DMS 273 treated with DMSO at 0.1 percent for 48 hours (cell line): ENCODE results near the gene RNF175.

Experiments
- DNase-seq: peaks from one replicate; lab custom pipeline; 2025; lab: John Stamatoyannopoulos, UW

The RNF175 gene

DNA sequence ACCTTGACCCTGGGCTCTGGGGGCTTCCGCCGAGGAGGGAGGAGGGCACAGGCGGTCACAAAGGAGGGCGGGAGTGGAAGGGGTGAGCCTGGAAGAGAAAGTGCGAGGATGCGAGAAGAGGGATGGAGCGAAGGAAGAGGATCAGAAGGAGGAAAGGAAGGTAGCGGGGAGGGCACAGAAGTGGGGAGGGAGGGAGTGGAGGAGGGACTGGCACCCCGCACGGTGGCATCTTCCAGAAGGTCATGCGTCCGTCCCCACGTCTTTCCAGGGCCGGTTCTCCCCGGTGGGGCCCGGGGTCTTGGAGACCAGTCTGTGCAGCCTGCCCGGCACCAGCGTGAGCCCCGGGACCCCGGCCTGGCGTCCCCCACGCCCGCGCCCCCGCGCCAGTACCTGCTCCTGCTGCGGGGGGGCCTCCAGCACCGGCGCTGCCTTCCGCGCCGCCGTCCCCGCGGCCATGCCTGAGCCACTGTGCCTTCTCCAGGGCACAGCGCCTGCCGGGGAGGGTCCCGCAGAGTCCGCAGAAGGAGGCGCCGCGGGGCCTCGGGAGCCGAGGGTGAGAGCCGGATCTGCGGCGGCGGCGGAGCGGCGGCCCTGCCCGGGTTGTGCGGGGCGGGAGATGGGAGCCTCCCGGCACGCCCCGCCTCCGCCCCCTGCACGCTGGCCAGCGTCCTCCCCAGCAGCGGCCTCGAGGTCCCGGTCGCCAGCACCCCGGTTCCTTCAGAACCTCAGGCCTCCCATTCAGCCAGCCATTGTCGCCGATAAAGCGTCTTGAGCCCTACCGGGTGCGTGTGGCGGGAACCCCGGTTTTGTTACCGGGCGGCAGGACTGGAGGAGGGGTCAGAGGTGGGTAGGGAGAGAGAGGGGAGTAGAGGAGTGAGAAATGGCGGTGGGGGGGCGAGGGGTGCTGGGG lies at the start of gene RNF175:
Gene RNF175 (minus strand): TSS at position 618 of the 910 bp plus-strand sequence. CDS start 162 bp downstream, at position 456.
- no peak for DNase-seq

DNA sequence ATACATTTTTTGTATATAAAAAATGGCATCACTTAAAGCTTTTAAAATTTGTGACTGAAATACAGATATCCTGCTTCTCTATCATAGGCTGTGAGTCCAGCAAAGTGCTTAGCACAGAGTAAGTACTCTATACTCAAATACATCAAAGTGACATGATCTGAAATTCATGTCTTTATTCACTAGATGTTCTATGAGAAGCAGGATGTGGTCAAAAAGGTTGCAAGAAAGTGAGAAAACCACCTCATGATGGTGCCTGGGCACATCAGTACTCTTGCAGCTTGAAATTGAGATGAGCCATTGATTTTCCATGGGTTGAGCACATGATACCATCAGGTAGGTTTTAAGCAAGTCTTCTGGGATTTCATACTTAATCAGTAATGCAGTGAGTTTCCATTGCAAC lies 49.5 kb upstream of the RNF175 start:
- DNase-seq = no peak

DNA sequence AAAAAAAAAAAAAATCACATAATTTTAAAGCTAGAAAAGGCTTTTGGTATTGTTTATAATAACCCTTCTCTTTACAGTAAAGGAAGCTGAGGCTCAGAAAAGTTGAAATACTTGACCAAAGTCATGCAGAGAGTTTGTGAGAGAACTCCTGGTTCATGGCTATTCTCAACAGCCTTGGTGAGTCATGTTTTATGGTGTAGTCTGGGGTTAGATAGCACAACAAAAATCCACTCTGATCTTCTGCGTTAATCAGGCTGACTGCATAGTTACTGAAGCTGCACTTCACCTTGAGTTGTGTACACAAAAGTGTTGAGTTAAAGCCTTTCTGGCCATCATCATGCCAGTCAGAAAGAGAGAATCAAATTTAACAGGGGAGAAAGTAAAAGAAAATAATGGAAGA lies 48.4 kb upstream of the RNF175 start:
- no peak for DNase-seq

DNA sequence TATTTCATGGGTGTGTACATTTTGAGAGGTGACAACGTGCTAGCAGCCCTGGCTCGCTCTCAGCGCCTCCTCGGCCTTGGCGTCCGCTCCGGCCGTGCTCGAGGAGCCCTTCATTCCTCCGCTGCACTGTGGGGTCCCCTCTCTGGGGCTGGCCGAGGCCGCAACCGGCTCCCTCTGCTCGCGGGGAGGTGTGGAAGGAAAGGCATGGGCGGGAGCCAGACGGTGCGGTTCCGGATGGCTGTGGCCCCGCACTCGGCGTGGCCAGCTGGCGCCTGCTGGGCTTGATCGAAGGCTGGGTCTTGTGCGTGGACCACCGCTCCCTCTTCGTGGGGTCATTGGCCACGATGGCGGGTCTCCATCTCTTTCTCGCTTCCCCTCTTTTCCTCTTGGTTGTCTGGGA lies 46.2 kb upstream of the RNF175 start:
- no peak for DNase-seq

GRCh38 chr4:153804722-153805121 lies 44.9 kb upstream of the RNF175 start:
- DNase-seq = no peak

DNA sequence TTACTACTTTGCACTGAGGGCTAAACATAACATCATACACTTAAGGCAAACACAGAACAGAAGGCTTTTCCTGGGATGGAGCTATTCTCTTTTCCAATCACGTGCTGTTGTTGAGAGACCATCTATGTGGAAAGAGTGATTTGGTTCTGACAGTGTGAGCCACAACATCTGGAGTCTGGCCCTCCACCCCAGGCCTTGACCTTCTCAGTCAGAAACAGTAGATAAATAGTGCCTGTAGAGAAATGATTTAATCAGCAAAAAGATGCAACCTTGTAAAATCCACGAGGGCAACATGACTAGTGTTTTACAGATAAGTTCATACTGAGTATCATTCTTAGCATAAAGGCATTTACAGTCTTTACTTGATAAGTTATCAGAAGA lies 39.9 kb upstream of the RNF175 start:
- no peak for DNase-seq

- no peak for DNase-seq
Measured at GRCh38 chr4:153798901-153799693, 39.3 kb upstream of the RNF175 start.

GRCh38 chr4:153798420-153798819 lies 38.6 kb upstream of the RNF175 start:
- DNase-seq = no peak

GRCh38 chr4:153794006-153794405 lies 34.2 kb upstream of the RNF175 start:
- no peak for DNase-seq

DNA sequence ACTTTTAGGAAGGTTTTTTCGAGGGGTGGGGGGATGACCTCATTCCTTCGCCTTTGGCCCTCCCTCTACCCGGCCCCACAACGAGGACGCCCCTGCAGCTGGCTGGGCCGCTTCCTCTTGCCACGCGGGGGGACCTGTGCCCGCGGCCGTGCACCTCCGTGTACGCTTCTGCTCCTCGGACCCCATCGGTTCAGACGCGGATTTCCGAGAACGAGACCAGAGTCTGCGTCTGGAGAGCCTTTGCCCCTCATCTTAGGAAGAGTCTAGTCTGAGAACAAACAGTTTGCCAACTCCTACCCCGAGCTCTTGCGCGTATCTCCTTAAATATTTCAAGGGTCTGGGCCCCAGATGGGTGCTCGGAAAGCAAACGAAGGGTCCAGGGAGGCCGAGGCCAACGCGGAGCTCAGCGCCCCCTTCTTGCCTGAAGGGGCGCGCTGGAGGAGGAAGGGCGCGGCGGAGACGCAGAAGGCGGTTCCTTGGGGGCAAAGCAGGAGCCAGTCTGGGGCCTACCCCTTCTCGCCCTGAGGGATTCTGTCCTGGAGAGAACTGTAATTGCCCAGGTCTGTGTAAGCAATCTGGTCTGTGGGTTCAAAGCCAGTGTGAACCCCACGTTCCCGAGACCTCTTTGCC lies 32.9 kb upstream of the RNF175 start:
- DNase-seq = no peak

- DNase-seq = no peak
Measured at GRCh38 chr4:153791746-153792617, 32.2 kb upstream of the RNF175 start.

DNA sequence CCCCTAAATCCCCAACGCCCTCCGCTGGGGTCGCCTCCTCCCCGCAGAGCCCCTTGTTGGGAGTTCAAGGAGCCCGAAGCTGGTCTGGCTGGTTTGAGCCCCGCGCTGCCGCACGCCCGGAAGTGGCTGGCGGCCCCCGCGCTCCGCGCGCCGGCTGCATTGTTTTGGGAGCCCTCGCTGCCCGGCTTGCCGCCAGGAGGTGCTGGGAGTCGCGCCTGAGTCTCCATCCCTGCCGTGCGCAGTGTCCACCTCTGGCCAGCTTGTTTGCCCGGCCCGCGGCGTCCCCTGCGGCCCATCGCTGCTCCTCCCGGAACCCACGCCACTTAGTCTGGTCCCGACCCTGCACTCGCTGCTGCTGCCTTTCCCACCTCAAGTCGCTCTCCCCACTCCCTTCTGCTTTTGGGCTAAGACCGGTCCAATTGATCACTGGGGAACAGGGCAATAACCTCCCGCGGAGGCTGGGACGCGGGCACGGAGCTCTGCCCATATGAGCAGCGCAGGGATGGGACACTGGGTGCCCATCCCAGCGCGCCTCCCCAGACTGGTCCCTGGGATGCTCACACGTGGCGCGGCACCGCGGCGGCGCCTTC lies 31.2 kb upstream of the RNF175 start:
- DNase-seq = no peak

DNA sequence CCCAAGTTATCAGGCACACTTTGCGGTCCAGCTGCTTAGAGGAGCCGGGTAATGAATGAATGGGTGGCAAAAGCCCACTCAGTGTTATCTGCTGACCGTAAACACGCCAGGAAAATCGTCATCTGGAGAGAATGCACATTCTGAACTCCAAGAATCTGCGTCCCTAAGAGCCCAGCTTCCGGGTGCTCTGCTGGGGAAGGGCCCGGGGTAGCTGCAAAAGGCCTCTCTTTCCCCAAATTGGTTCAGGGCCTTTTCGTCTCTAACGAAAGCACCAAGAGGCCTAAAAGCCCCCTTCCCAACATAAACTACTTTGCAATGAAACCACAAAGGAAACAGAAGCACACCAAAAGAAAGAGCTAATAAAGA lies 30.7 kb upstream of the RNF175 start:
- no peak for DNase-seq

DNA sequence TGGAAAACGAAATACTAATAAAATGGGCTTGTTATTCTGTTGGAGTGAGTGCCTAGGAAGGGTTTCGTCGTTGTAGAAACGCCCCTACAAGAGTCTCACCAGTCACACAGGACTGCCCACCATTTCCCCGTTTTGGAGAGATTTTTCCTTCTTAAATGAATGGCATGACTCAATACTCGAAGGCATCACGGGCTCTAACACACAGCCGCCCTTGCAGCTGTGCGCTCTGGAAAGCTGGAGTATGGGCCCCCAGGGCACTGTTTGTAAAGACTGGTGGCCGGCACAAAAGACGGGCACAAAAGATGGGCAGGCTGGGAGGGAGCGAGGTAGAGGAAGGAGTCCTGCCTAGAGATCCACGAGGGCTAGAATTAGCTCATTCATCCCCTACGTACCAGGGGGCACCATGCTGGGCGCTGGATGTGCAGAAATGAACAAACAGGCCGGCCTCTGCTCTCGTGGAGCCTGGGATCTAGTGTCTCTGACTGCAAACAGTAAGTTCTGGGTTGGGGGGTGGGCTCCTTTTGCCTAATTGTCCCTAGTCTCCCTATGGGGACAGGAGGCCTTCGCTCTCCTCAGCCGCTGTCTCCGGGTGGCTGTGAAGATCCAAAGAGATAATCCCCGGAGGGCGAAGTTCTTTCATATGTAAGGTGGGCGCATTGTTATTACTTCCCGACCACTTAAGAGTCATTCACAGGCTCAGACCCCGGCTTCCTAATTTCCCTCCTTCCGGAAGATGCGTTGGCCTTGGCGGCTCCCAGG lies 30.1 kb upstream of the RNF175 start:
- no peak for DNase-seq

DNA sequence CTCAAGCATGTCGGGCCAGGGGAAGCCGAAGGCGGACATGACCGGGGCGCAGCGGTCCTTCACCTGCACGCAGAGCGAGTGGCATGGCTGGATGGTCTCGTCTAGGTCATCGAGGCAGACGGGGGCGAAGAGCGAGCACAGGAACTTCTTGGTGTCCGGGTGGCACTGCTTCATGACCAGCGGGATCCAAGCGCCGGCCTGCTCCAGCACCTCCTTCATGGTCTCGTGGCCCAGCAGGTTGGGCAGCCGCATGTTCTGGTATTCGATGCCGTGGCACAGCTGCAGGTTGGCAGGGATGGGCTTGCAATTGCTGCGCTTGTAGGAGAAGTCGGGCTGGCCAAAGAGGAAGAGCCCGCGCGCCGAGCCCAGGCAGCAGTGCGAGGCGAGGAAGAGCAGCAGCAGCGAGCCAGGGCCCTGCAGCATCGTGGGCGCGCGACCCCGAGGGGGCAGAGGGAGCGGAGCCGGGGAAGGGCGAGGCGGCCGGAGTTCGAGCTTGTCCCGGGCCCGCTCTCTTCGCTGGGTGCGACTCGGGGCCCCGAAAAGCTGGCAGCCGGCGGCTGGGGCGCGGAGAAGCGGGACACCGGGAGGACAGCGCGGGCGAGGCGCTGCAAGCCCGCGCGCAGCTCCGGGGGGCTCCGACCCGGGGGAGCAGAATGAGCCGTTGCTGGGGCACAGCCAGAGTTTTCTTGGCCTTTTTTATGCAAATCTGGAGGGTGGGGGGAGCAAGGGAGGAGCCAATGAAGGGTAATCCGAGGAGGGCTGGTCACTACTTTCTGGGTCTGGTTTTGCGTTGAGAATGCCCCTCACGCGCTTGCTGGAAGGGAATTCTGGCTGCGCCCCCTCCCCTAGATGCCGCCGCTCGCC lies 28.8 kb upstream of the RNF175 start, which contains the start of gene SFRP2:
Gene SFRP2 (minus strand): TSS at position 671 of the 864 bp plus-strand sequence. CDS start 248 bp downstream, at position 423.
- DNase-seq = no peak

DNA sequence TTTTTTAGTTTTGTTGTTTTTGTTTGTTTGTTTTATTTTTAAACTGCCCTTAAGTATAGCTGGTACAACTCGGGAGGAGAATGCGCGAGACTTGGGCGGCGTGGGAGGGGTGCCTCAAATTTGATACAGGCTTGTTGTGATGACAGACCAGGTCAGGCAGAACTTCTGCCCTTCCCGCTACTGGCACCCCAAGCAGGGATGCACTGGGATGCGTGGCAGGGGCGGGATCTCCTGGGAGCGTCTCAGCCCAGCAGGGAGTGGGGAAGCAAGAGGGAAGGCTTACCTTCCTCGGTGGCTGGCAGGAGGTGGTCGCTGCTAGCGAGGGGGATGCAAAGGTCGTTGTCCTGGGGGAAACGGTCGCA lies 28.2 kb upstream of the RNF175 start:
- DNase-seq = no peak

DNA sequence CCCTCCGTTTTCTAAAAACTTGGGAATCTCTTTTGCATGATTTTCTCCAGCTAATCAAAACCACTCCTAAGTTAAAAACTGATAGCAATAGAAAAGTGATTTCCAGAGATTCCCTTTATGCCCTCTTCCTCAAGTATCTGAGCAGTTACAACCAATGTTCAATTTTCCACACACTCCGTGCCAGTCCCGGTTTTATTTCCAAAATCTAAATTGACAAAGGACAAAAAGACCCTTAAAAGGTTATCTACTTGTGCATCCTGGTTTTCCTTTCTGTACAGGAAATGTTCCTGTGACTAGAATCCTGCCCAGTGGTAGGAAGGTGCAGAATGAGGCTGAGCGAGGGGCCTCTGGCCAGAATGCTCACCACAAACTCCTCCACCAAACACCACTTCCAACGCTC lies 27.8 kb upstream of the RNF175 start:
- no peak for DNase-seq

DNA sequence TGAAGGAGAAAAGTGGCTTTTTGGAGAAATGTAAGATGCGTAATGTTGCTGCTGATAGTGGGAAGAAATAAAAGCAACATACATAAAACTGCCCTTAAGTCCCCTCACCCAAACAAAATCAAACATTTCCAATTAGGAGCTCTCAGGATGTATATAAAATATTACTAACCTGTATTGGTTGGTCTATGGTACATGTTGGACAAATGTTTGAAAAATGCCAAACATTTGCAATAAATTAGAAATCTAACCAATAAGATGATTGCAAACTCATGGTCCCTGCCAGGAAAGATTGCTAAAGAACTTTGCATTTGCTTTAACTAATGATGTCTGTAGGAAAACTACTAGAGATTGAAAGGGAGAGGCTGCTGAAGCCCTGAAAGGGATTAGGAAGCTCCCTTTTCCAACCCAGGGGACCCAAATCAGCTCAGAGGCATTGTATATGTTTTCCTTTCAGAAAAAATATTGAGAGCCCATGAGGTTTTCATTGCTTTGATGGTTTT lies 27.3 kb upstream of the RNF175 start:
- DNase-seq = no peak
